OCI-LY3 (cell line): Measurements from ENCODE around the gene MLXIP.

ENCODE experiments used
- EZH2phosphoT487 ChIP-seq: fragments of 200-600 bp; shearing (Covaris generic); IDR thresholded peaks from 2 replicates; pipeline ENCODE4 v1.6.1; 2018; ENCODE audit warnings: antibody characterized with exemption, mixed run types, low read depth
- TF ChIP-seq, protein P1 (sequence below): fragments of 200-600, 300-600 bp; sonication (generic); IDR thresholded peaks from 2 replicates; pipeline ENCODE4 v1.5.1; 2014; ENCODE audit warnings: antibody characterized with exemption, low read length, low read depth

- TF ChIP-seq, protein P1, sequence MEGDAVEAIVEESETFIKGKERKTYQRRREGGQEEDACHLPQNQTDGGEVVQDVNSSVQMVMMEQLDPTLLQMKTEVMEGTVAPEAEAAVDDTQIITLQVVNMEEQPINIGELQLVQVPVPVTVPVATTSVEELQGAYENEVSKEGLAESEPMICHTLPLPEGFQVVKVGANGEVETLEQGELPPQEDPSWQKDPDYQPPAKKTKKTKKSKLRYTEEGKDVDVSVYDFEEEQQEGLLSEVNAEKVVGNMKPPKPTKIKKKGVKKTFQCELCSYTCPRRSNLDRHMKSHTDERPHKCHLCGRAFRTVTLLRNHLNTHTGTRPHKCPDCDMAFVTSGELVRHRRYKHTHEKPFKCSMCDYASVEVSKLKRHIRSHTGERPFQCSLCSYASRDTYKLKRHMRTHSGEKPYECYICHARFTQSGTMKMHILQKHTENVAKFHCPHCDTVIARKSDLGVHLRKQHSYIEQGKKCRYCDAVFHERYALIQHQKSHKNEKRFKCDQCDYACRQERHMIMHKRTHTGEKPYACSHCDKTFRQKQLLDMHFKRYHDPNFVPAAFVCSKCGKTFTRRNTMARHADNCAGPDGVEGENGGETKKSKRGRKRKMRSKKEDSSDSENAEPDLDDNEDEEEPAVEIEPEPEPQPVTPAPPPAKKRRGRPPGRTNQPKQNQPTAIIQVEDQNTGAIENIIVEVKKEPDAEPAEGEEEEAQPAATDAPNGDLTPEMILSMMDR, result no peak
- TF ChIP-seq EZH2phosphoT487, result no peak
Observed at GRCh38 chr12:122067966-122068365, 10.6 kb upstream of the MLXIP start.
